ENCODE measurements around the gene GHRL. TPM values are rescaled to one million over a fixed set of nuclear protein-coding genes. Genes with fewer than 3 reads are reported as not detected.

GHRL gene
- total RNA-seq, 1 experiment from 2014 or later = 0.85 TPM

GRCh38 chr3:10304905-10305304 is 12.2 kb upstream of the GHRL start:
- Mint-ChIP-seq H3K27ac (ENCODE audit: unreplicated experiment) (no peak overlapping the region), H3K36me3 (ENCODE audit: insufficient read depth, unreplicated experiment) (peaks cover 59% of the 10 kb centered on the region), H3K27me3 (ENCODE audit: unreplicated experiment) (no peaks in the 10 kb centered on the region), H3K4me3 (ENCODE audit: low read depth, unreplicated experiment) (no peak overlapping the region), H3K9me3 (ENCODE audit: low read depth, unreplicated experiment) (no peaks in the 10 kb centered on the region), H3K4me1 (ENCODE audit: low read depth, unreplicated experiment) (peaks cover 8% of the 10 kb centered on the region)
- CTCF ChIA-PET = interaction anchor here (1.2 kb wide), 1 partner anchor 22 kb away, joined by 7 read pairs; no protein-coding TSS in a partner anchor
- DNase-seq = no peak
- intact Hi-C loops (cut with micrococcal nuclease; ENCODE audit: unreplicated experiment) = no loop called here
- TF ChIP-seq CTCF (IDR thresholded peaks at IDR 0.05; ENCODE audit: unreplicated experiment) = no peak
- BruUV-seq (replicated peaks) = no TSS peak

- BruUV-seq (replicated peaks) = no TSS peak
- DNase-seq = no peak
- Mint-ChIP-seq H3K27me3 (ENCODE audit: unreplicated experiment) (no peaks in the 10 kb centered on the region), H3K36me3 (ENCODE audit: insufficient read depth, unreplicated experiment) (peaks cover 54% of the 10 kb centered on the region), H3K27ac (ENCODE audit: unreplicated experiment) (no peak overlapping the region), H3K4me1 (ENCODE audit: low read depth, unreplicated experiment) (peaks cover 8% of the 10 kb centered on the region), H3K4me3 (ENCODE audit: low read depth, unreplicated experiment) (no peak overlapping the region), H3K9me3 (ENCODE audit: low read depth, unreplicated experiment) (no peaks in the 10 kb centered on the region)
- TF ChIP-seq CTCF (IDR thresholded peaks at IDR 0.05; ENCODE audit: unreplicated experiment) = no peak
- CTCF ChIA-PET = interaction anchor here (1.2 kb wide), 1 partner anchor 21 kb away, joined by 7 read pairs; no protein-coding TSS in a partner anchor
- intact Hi-C loops (cut with micrococcal nuclease; ENCODE audit: unreplicated experiment) = no loop called here
Observed at GRCh38 chr3:10303785-10304184, 11.0 kb upstream of the GHRL start.

GRCh38 chr3:10303105-10303504 is 10.4 kb upstream of the GHRL start:
- no peak overlapping the region for H3K27ac Mint-ChIP-seq (ENCODE audit: unreplicated experiment)
- BruUV-seq (replicated peaks) = no TSS peak
- no peak for TF ChIP-seq CTCF (IDR thresholded peaks at IDR 0.05; ENCODE audit: unreplicated experiment)
- peaks cover 8% of the 10 kb centered on the region for H3K4me1 Mint-ChIP-seq (ENCODE audit: low read depth, unreplicated experiment)
- no peaks in the 10 kb centered on the region for H3K9me3 Mint-ChIP-seq (ENCODE audit: low read depth, unreplicated experiment)
- H3K36me3 Mint-ChIP-seq (ENCODE audit: insufficient read depth, unreplicated experiment) = peaks cover 52% of the 10 kb centered on the region
- no peak for DNase-seq
- no peaks in the 10 kb centered on the region for H3K27me3 Mint-ChIP-seq (ENCODE audit: unreplicated experiment)
- H3K4me3 Mint-ChIP-seq (ENCODE audit: low read depth, unreplicated experiment) = no peak overlapping the region
- intact Hi-C loops (cut with micrococcal nuclease; ENCODE audit: unreplicated experiment) = no loop called here
- CTCF ChIA-PET = no interaction called here

DNA sequence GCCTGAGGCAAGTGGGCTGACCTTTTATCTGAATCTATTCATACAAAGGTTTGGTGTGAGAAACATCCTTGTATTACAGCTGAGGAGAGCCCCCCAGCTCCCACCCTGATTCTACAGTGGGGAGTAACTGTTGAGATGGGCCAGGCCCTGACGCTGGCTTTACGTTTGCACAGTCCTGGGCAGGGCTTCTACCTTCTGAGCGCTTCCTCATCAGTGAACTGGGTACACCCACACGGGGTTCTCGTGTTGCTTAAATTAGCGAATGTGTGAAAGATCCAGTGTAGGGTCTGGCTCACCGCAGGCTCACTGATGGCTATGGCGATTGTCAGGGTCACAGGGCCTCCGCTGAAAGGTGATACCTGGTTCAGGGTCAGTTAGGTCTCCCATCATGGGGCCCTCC is 7.3 kb upstream of the GHRL start:
- Mint-ChIP-seq H3K9me3 (ENCODE audit: low read depth, unreplicated experiment) (no peaks in the 10 kb centered on the region), H3K4me3 (ENCODE audit: low read depth, unreplicated experiment) (no peak overlapping the region), H3K36me3 (ENCODE audit: insufficient read depth, unreplicated experiment) (peaks cover 46% of the 10 kb centered on the region), H3K4me1 (ENCODE audit: low read depth, unreplicated experiment) (no peaks in the 10 kb centered on the region), H3K27ac (ENCODE audit: unreplicated experiment) (no peak overlapping the region), H3K27me3 (ENCODE audit: unreplicated experiment) (no peaks in the 10 kb centered on the region)
- TF ChIP-seq CTCF (IDR thresholded peaks at IDR 0.05; ENCODE audit: unreplicated experiment) = no peak
- DNase-seq = no peak
- CTCF ChIA-PET = no interaction called here
- no TSS peak for BruUV-seq (replicated peaks)
- intact Hi-C loops (cut with micrococcal nuclease; ENCODE audit: unreplicated experiment) = no loop called here

Data from Calu3 (cell line).